Peyer's patch (tissue), 4 donors: ENCODE data around the gene AFM. TPM values are rescaled to one million over a fixed set of nuclear protein-coding genes. Genes with fewer than 3 reads are reported as not detected.

ENCODE experiments used
- DNase-seq, 3 donors: peaks; one replicate each; pipeline ENCODE4 v3.0.0-alpha.2; 2017 to 2019
- H3K27ac ChIP-seq, 4 donors: fragments of 200-600 bp; sonication (generic); one replicate each; pipeline ENCODE4 v1.5.1; 2016 to 2019
- H3K27me3 ChIP-seq, 2 donors: fragments of 200-600 bp; sonication (generic); one replicate each; pipeline ENCODE4 v1.5.1; 2019
- H3K36me3 ChIP-seq, 3 donors: fragments of 200-600 bp; sonication (generic); one replicate each; pipeline ENCODE4 v1.5.1; 2016 to 2019
- H3K4me1 ChIP-seq, 4 donors: fragments of 200-600 bp; sonication (generic); one replicate each; pipeline ENCODE4 v1.5.1; 2016 to 2019
- H3K4me3 ChIP-seq, 4 donors: fragments of 200-600 bp; sonication (generic); 1 replicate in 3 of 4; 2 replicates in 1 of 4; pipeline ENCODE4 v1.5.1; 2016 to 2019; ENCODE audit warnings: mild to moderate bottlenecking in 1 of 4
- H3K9me3 ChIP-seq, 4 donors: fragments of 200-600 bp; sonication (generic); one replicate each; pipeline ENCODE4 v1.5.1; 2016 to 2019; ENCODE audit warnings: mild to moderate bottlenecking in 1 of 4
- POLR2A ChIP-seq, 2 donors: fragments of 450-650 bp; IDR thresholded peaks; one replicate each; pipeline ENCODE4 v1.5.1; 2017; ENCODE audit warnings: antibody characterized with exemption in 2 of 2, mild to moderate bottlenecking in 2 of 2, moderate library complexity in 2 of 2
- total RNA-seq, 4 donors: library from RNA; depleted of rRNA; stranded (reverse); fragments of >200 nt; gene quantifications; one replicate each; pipeline ENCODE4 v1.1.0, GENCODE V29; 2016
- TF ChIP-seq, protein P1 (sequence below), 6 experiments: fragments of 450-650 bp in 4 of 6; fragments of 200-600 bp in 2 of 6; sonication (generic) in 1 of 6; IDR thresholded peaks; one replicate each; pipeline ENCODE4 v1.5.1; 2017 to 2019; ENCODE audit warnings: antibody characterized with exemption in 6 of 6, mild to moderate bottlenecking in 3 of 6, moderate library complexity in 1 of 6

The AFM gene
- total RNA-seq, 4 donors from 2014 or later = not detected

- TF ChIP-seq, protein P1, sequence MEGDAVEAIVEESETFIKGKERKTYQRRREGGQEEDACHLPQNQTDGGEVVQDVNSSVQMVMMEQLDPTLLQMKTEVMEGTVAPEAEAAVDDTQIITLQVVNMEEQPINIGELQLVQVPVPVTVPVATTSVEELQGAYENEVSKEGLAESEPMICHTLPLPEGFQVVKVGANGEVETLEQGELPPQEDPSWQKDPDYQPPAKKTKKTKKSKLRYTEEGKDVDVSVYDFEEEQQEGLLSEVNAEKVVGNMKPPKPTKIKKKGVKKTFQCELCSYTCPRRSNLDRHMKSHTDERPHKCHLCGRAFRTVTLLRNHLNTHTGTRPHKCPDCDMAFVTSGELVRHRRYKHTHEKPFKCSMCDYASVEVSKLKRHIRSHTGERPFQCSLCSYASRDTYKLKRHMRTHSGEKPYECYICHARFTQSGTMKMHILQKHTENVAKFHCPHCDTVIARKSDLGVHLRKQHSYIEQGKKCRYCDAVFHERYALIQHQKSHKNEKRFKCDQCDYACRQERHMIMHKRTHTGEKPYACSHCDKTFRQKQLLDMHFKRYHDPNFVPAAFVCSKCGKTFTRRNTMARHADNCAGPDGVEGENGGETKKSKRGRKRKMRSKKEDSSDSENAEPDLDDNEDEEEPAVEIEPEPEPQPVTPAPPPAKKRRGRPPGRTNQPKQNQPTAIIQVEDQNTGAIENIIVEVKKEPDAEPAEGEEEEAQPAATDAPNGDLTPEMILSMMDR (IDR thresholded peaks at IDR 0.05) = no peak
- no peak for TF ChIP-seq POLR2A (IDR thresholded peaks at IDR 0.05)
- Histone ChIP-seq H3K4me3 (no peak overlapping the region), H3K9me3 (peaks cover 0 to 6% (median 0%) of the 10 kb centered on the region in 4 donors), H3K4me1 (no peaks in the 10 kb centered on the region), H3K27ac (no peak overlapping the region), H3K36me3 (no peaks in the 10 kb centered on the region), H3K27me3 (no peaks in the 10 kb centered on the region)
- DNase-seq = no peak
Observed at GRCh38 chr4:73477176-73477575, 4.4 kb upstream of the AFM start.

- Histone ChIP-seq H3K4me3 (no peak overlapping the region), H3K27ac (no peak overlapping the region), H3K4me1 (no peaks in the 10 kb centered on the region), H3K36me3 (no peaks in the 10 kb centered on the region), H3K9me3 (peaks cover 0 to 6% (median 0%) of the 10 kb centered on the region in 4 donors), H3K27me3 (no peaks in the 10 kb centered on the region)
- no peak for DNase-seq
- no peak for TF ChIP-seq POLR2A (IDR thresholded peaks at IDR 0.05)
- TF ChIP-seq, protein P1 (IDR thresholded peaks at IDR 0.05) = no peak
Observed at GRCh38 chr4:73479323-73479722, 2.2 kb upstream of the AFM start.

- no peak overlapping the region for H3K4me3 ChIP-seq
- no peak for TF ChIP-seq POLR2A (IDR thresholded peaks at IDR 0.05)
- TF ChIP-seq, protein P1 (IDR thresholded peaks at IDR 0.05) = no peak
Observed at GRCh38 chr4:73485085-73485484, 3.5 kb downstream of the AFM start.

GRCh38 chr4:73485596-73485995, 4.1 kb downstream of the AFM start:
- Histone ChIP-seq H3K9me3 (no peaks in the 10 kb centered on the region), H3K4me3 (no peak overlapping the region), H3K27me3 (no peaks in the 10 kb centered on the region), H3K27ac (no peak overlapping the region), H3K4me1 (no peaks in the 10 kb centered on the region), H3K36me3 (no peaks in the 10 kb centered on the region)
- no peak for TF ChIP-seq POLR2A (IDR thresholded peaks at IDR 0.05)
- TF ChIP-seq, protein P1 (IDR thresholded peaks at IDR 0.05) = no peak
- DNase-seq = no peak

More at GRCh38 chr4:73485085-73485484, 3.5 kb downstream of the AFM start:
- Histone ChIP-seq H3K27ac (no peak overlapping the region), H3K4me1 (no peaks in the 10 kb centered on the region), H3K9me3 (no peaks in the 10 kb centered on the region), H3K27me3 (no peaks in the 10 kb centered on the region), H3K36me3 (no peaks in the 10 kb centered on the region)
- DNase-seq = no peak

DNA sequence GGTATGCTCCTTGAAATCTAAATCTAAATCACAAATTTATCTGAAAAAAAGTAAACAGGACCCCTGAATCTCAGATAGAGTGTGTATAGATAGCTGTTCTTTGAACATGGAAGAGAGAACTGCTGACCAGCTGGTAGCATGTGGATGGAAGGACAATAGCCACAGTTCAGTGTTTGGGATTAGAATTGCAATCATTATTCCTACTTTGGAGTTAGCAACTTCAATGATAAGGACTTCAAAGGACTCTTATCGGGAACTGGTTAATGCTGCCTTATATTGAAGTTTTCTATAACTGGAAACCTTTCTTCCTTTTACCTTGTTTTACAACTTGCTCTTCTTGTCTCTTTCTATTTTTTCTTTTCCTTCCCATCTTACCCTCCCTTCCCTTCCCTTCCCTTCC, 5.0 kb downstream of the AFM start:
- DNase-seq = no peak
- H3K27me3 ChIP-seq = no peaks in the 10 kb centered on the region
- H3K4me3 ChIP-seq = no peak overlapping the region
- no peaks in the 10 kb centered on the region for H3K4me1 ChIP-seq
- H3K27ac ChIP-seq = no peak overlapping the region
- TF ChIP-seq POLR2A (IDR thresholded peaks at IDR 0.05) = no peak
- TF ChIP-seq, protein P1 (IDR thresholded peaks at IDR 0.05) = no peak
- no peaks in the 10 kb centered on the region for H3K36me3 ChIP-seq
- H3K9me3 ChIP-seq = no peaks in the 10 kb centered on the region

- no peak for TF ChIP-seq POLR2A (IDR thresholded peaks at IDR 0.05)
- TF ChIP-seq, protein P1 (IDR thresholded peaks at IDR 0.05) = no peak
- no peak for DNase-seq
- no peak overlapping the region for H3K27ac ChIP-seq
- no peak overlapping the region for H3K4me3 ChIP-seq
- no peaks in the 10 kb centered on the region for H3K9me3 ChIP-seq
- no peaks in the 10 kb centered on the region for H3K4me1 ChIP-seq
- H3K36me3 ChIP-seq = no peaks in the 10 kb centered on the region
- no peaks in the 10 kb centered on the region for H3K27me3 ChIP-seq
Observed at GRCh38 chr4:73487233-73487632, 5.7 kb downstream of the AFM start.
